Measurements from ENCODE around the gene S100A9.
"Not testable (repeated sequence)": the region's sequence is repeated elsewhere in the genome, so short reads cannot be mapped to it uniquely, and the experiment has no call there.

Gene S100A9

GRCh38 chr1:153344718-153345025 lies 13.0 kb upstream of the S100A9 start:
- DNase-seq (ENCODE audit: low read depth in 2 of 2, low spot score in 1 of 2), result no peak

GRCh38 chr1:153345187-153346076 lies 12.2 kb upstream of the S100A9 start:
- DNase-seq (ENCODE audit: low read depth in 2 of 2, low spot score in 1 of 2), result no peak

GRCh38 chr1:153346077-153346723 lies 11.5 kb upstream of the S100A9 start:
- no peak for DNase-seq (ENCODE audit: low read depth in 2 of 2, low spot score in 1 of 2)

- DNase-seq (ENCODE audit: low read depth in 2 of 2, low spot score in 1 of 2), result not testable (repeated sequence)
Measured at GRCh38 chr1:153347049-153347448, 10.6 kb upstream of the S100A9 start.

- DNase-seq (ENCODE audit: low read depth in 2 of 2, low spot score in 1 of 2), result no peak
Measured at GRCh38 chr1:153347856-153348255, 9.8 kb upstream of the S100A9 start.

- DNase-seq (ENCODE audit: low read depth in 2 of 2, low spot score in 1 of 2), result no peak
Measured at GRCh38 chr1:153348511-153349362, 8.9 kb upstream of the S100A9 start, which contains the start of gene PGLYRP4. PGLYRP4 (minus strand) TSS chr1:153348841; CDS start chr1:153347932, 909 bp downstream.

GRCh38 chr1:153349363-153350320 lies 8.0 kb upstream of the S100A9 start:
- DNase-seq (ENCODE audit: low read depth in 2 of 2, low spot score in 1 of 2), result no peak

GRCh38 chr1:153350321-153350957 lies 7.2 kb upstream of the S100A9 start:
- no peak for DNase-seq (ENCODE audit: low read depth in 2 of 2, low spot score in 1 of 2)

GRCh38 chr1:153352523-153352922 lies 5.1 kb upstream of the S100A9 start:
- DNase-seq (ENCODE audit: low read depth in 2 of 2, low spot score in 1 of 2), result peak; percentile 21 to 22

GRCh38 chr1:153353226-153353947 lies 4.3 kb upstream of the S100A9 start:
- no peak for DNase-seq (ENCODE audit: low read depth in 2 of 2, low spot score in 1 of 2)

GRCh38 chr1:153354515-153355193 lies 3.0 kb upstream of the S100A9 start:
- no peak for DNase-seq (ENCODE audit: low read depth in 2 of 2, low spot score in 1 of 2)

GRCh38 chr1:153355445-153356071 lies 2.1 kb upstream of the S100A9 start:
- no peak for DNase-seq (ENCODE audit: low read depth in 2 of 2, low spot score in 1 of 2)

GRCh38 chr1:153356392-153357075 lies 1.1 kb upstream of the S100A9 start:
- no peak for DNase-seq (ENCODE audit: low read depth in 2 of 2, low spot score in 1 of 2)

- no peak for DNase-seq (ENCODE audit: low read depth in 2 of 2, low spot score in 1 of 2)
Measured at GRCh38 chr1:153357076-153357852, 390 bp upstream of the S100A9 start.

- no peak for DNase-seq (ENCODE audit: low read depth in 2 of 2, low spot score in 1 of 2)
Measured at GRCh38 chr1:153358691-153358975, 979 bp downstream of the S100A9 start.

- DNase-seq (ENCODE audit: low read depth in 2 of 2, low spot score in 1 of 2), result no peak
Measured at GRCh38 chr1:153359241-153359640, 1.6 kb downstream of the S100A9 start.

GRCh38 chr1:153360190-153360589 lies 2.5 kb downstream of the S100A9 start:
- no peak for DNase-seq (ENCODE audit: low read depth in 2 of 2, low spot score in 1 of 2)

Measured in stimulated activated CD8-positive, alpha-beta memory T cell treated with anti-CD3 and anti-CD28 coated beads, Interleukin-4, amount 100 ng/mL, for 4 hours (primary cell).